H1 (cell line): Measurements from ENCODE around the gene TDP2. TPM values are rescaled to one million over a fixed set of nuclear protein-coding genes. Genes with fewer than 3 reads are reported as not detected.

Source experiments
- CTCF ChIA-PET: fragments of 300-600 bp; sonication (Branson Sonifier 250); formaldehyde crosslinking; loops from one replicate; lab custom pipeline; 2021; ENCODE audit not compliant: partially characterized antibody; lab: Charles Lee
- POLR2A ChIA-PET: fragments of 300-600 bp; sonication (Branson Sonifier 250); formaldehyde crosslinking; loops from one replicate; lab custom pipeline; 2021; ENCODE audit warnings: inconsistent platforms; ENCODE audit not compliant: partially characterized antibody; lab: Charles Lee
- DNase-seq, 2 experiments: peaks; one replicate each; pipeline versions ENCODE4 v3.0.0 to v3.0.0-alpha.2; 2010 to 2022; ENCODE audit warnings: low spot score in 2 of 2, low read depth in 1 of 2, mixed read lengths in 1 of 2
- FAIRE-seq: peaks from 2 replicates; lab custom pipeline; 2011; peaks lifted over from hg19 to GRCh38; lab: Jason Lieb, UNC
- H2AFZ ChIP-seq: 2 replicates; pipeline ENCODE4 v1.8.1; 2012; ENCODE audit warnings: low read length, inconsistent platforms
- H2AK5ac ChIP-seq: 2 replicates; pipeline ENCODE4 v1.6.1; 2013; ENCODE audit warnings: low read depth, low read length
- H2BK120ac ChIP-seq: replicated peaks from 2 replicates; pipeline ENCODE3; 2013; ENCODE audit warnings: low read depth, low read length, inconsistent platforms
- H2BK12ac ChIP-seq: 2 replicates; pipeline ENCODE4 v1.6.1; 2013; ENCODE audit warnings: low read depth, low read length
- H2BK15ac ChIP-seq: 2 replicates; pipeline ENCODE4 v1.6.1; 2013; ENCODE audit warnings: low read length
- H2BK20ac ChIP-seq: 2 replicates; pipeline ENCODE4 v1.6.1; 2013; ENCODE audit warnings: low read length
- H2BK5ac ChIP-seq: 2 replicates; pipeline ENCODE4 v1.6.1; 2013; ENCODE audit warnings: low read depth, low read length
- H3K14ac ChIP-seq: 2 replicates; pipeline ENCODE4 v1.6.1; 2013; ENCODE audit warnings: inconsistent platforms; ENCODE audit not compliant: insufficient read length
- H3K18ac ChIP-seq: 2 replicates; pipeline ENCODE4 v1.6.1; 2013; ENCODE audit warnings: low read length; ENCODE audit errors: extremely low read depth
- H3K23ac ChIP-seq: 2 replicates; pipeline ENCODE4 v1.6.1; 2013; ENCODE audit warnings: inconsistent platforms; ENCODE audit not compliant: insufficient read length
- H3K23me2 ChIP-seq: 2 replicates; pipeline ENCODE4 v1.6.1; 2013; ENCODE audit warnings: low read depth, low read length
- H3K27ac ChIP-seq: 2 replicates; pipeline ENCODE4 v1.6.1; 2011; ENCODE audit warnings: low read depth, low read length, inconsistent platforms
- H3K27me3 ChIP-seq, 4 experiments: replicated peaks in 1 of 4; 1 replicate in 1 of 4; 2 replicates in 3 of 4; pipeline versions ENCODE4 v1.6.1 to v1.8.1; 2011 to 2013; ENCODE audit warnings: low read length in 3 of 4, mild to moderate bottlenecking in 3 of 4, inconsistent platforms in 2 of 4, mixed read lengths in 2 of 4, moderate library complexity in 1 of 4; ENCODE audit not compliant: control insufficient read depth in 3 of 4, insufficient read depth in 3 of 4; ENCODE audit errors: extremely low read depth in 1 of 4
- H3K36me3 ChIP-seq, 4 experiments: 2 replicates each; pipeline versions ENCODE4 v1.6.1 to v1.8.1; 2011 to 2013; ENCODE audit warnings: mild to moderate bottlenecking in 4 of 4, low read length in 3 of 4, moderate library complexity in 2 of 4, control low read depth in 1 of 4, inconsistent platforms in 1 of 4; ENCODE audit not compliant: insufficient read depth in 4 of 4, control insufficient read depth in 2 of 4
- H3K4ac ChIP-seq: replicated peaks from 2 replicates; pipeline ENCODE3; 2013; ENCODE audit warnings: low read length, low read depth, mixed read lengths, inconsistent platforms; ENCODE audit not compliant: insufficient read length
- H3K4me1 ChIP-seq, 4 experiments: replicated peaks in 1 of 4; 1 replicate in 1 of 4; 2 replicates in 3 of 4; pipeline versions ENCODE4 v1.6.1 to v1.8.1; 2011 to 2013; ENCODE audit warnings: low read length in 3 of 4, inconsistent platforms in 2 of 4, mixed read lengths in 1 of 4; ENCODE audit not compliant: insufficient read depth in 4 of 4, control insufficient read depth in 3 of 4
- H3K4me2 ChIP-seq, 2 experiments: 2 replicates each; pipeline versions ENCODE4 v1.6.1 to v1.8.1; 2011 to 2013; ENCODE audit warnings: low read depth in 2 of 2, low read length in 2 of 2, control low read depth in 1 of 2, inconsistent platforms in 1 of 2, mild to moderate bottlenecking in 1 of 2; ENCODE audit not compliant: insufficient read depth in 1 of 2
- H3K4me3 ChIP-seq, 4 experiments: fragments of 200-600, 300-600 bp in 1 of 4; sonication (generic), shearing (Covaris generic), sonication (Bioruptor Twin) in 1 of 4; 2 replicates each; pipeline versions ENCODE4 v1.5.1 to v1.8.1; 2011 to 2016; ENCODE audit warnings: low read length in 4 of 4, low read depth in 3 of 4, control low read depth in 2 of 4, inconsistent platforms in 2 of 4, mild to moderate bottlenecking in 2 of 4, mixed read lengths in 1 of 4, moderate library complexity in 1 of 4; ENCODE audit not compliant: insufficient read depth in 2 of 4; ENCODE audit errors: extremely low read depth in 1 of 4
- H3K56ac ChIP-seq: replicated peaks from 2 replicates; pipeline ENCODE3; 2013; ENCODE audit warnings: low read depth, mild to moderate bottlenecking, mixed read lengths, low read length, inconsistent platforms; ENCODE audit not compliant: insufficient read length
- H3K79me1 ChIP-seq: 2 replicates; pipeline ENCODE4 v1.6.1; 2013; ENCODE audit warnings: low read depth, low read length, control low read depth
- H3K79me2 ChIP-seq, 2 experiments: 2 replicates each; pipeline versions ENCODE4 v1.6.1 to v1.8.1; 2012 to 2013; ENCODE audit warnings: low read length in 2 of 2, mild to moderate bottlenecking in 2 of 2, inconsistent platforms in 1 of 2; ENCODE audit not compliant: insufficient read depth in 2 of 2, control insufficient read depth in 1 of 2
- H3K9ac ChIP-seq, 4 experiments: replicated peaks in 1 of 4; 1 replicate in 1 of 4; 2 replicates in 3 of 4; pipeline versions ENCODE4 v1.6.1 to v1.8.1; 2011 to 2013; ENCODE audit warnings: low read depth in 3 of 4, low read length in 3 of 4, control low read depth in 2 of 4, mild to moderate bottlenecking in 2 of 4, moderate library complexity in 2 of 4, inconsistent platforms in 1 of 4; ENCODE audit errors: extremely low read depth in 1 of 4
- H3K9me3 ChIP-seq, 2 experiments: 2 replicates each; pipeline versions ENCODE4 v1.6.1 to v1.8.1; 2012 to 2013; ENCODE audit warnings: mild to moderate bottlenecking in 2 of 2, moderate library complexity in 2 of 2, control low read depth in 1 of 2, inconsistent platforms in 1 of 2, low read depth in 1 of 2, low read length in 1 of 2, mixed read lengths in 1 of 2; ENCODE audit not compliant: insufficient read depth in 2 of 2
- H4K20me1 ChIP-seq, 2 experiments: replicated peaks in 1 of 2; 2 replicates each; pipeline versions ENCODE3 to v1.8.1; 2011 to 2013; ENCODE audit warnings: inconsistent platforms in 2 of 2, low read length in 2 of 2, mild to moderate bottlenecking in 1 of 2; ENCODE audit not compliant: insufficient read depth in 2 of 2, control insufficient read depth in 1 of 2
- H4K5ac ChIP-seq: 2 replicates; pipeline ENCODE4 v1.6.1; 2013; ENCODE audit warnings: low read length, low read depth, mixed read lengths, inconsistent platforms; ENCODE audit not compliant: insufficient read length
- H4K8ac ChIP-seq: 2 replicates; pipeline ENCODE4 v1.8.0; 2013; ENCODE audit warnings: mild to moderate bottlenecking, moderate library complexity, low read length, inconsistent platforms; ENCODE audit not compliant: insufficient read depth; ENCODE audit errors: extremely low read depth
- H4K91ac ChIP-seq: replicated peaks from 2 replicates; pipeline ENCODE3; 2013; ENCODE audit warnings: low read length, mixed read lengths, inconsistent platforms; ENCODE audit not compliant: insufficient read length
- CEBPB ChIP-seq: IDR thresholded peaks from 2 replicates; pipeline ENCODE4 v1.6.1; 2012; ENCODE audit warnings: low read depth, low read length
- SIRT6 ChIP-seq: IDR thresholded peaks from one replicate; pipeline ENCODE4 v1.7.1; 2012; ENCODE audit warnings: low read length, inconsistent platforms
- SUZ12 ChIP-seq: fragments of 200-600 bp; sonication (generic); IDR thresholded peaks from 2 replicates; pipeline ENCODE4 v1.6.1; 2012; ENCODE audit warnings: mild to moderate bottlenecking, inconsistent platforms, low read length, moderate library complexity, mixed read lengths
- WGBS, 2 experiments: shearing (Covaris generic) in 1 of 2; methylation state at CpG; one replicate each; pipeline versions ENCODE4 v1.1.6 to v1.1.7; 2013 to 2015; ENCODE audit warnings: low lambda C conversion rate in 2 of 2, mixed read lengths in 2 of 2, inconsistent platforms in 1 of 2, low coverage in 1 of 2, missing lambda C conversion rate in 1 of 2; ENCODE audit not compliant: insufficient replicate concordance in 2 of 2, insufficient coverage in 1 of 2, insufficient read length in 1 of 2; ENCODE audit errors: extremely low coverage in 1 of 2, missing lambda C conversion rate in 1 of 2; 5-methylcytosine and 5-hydroxymethylcytosine counted together
- polyA plus RNA-seq, 7 experiments: library from polyadenylated mRNA; depleted of rRNA in 3 of 7; stranded (reverse) in 5 of 7; unstranded in 2 of 7; fragments of >200 nt in 5 of 7; fragments of 200-250 nt in 2 of 7; gene quantifications; 1 replicate in 5 of 7; 2 replicates in 1 of 7; 4 replicates in 1 of 7; pipeline versions ENCODE4 v1.2.1 to v1.2.3, GENCODE V29; 2011 to 2013; ENCODE audit warnings: missing spikeins in 2 of 7, mixed read lengths in 2 of 7
- total RNA-seq: library from RNA; stranded (reverse); fragmentation: NEBNext Ultra II Directional; extraction: Animal tissue kit (Norgen Biotek cat#: 25700); gene quantifications from 2 replicates; pipeline ENCODE4 v1.2.1, GENCODE V29; 2021

The TDP2 gene
- total and polyA plus RNA-seq, 2 of the 8 experiments (the other 6 are each of a cell fraction or from before 2014, with no cell fraction given) = 18.8 to 51.6 TPM

GRCh38 chr6:24607310-24608105 lies 59.2 kb downstream of the TDP2 start:
- Histone ChIP-seq H4K20me1 (no peaks in the 10 kb centered on the region), H3K23ac (no peak overlapping the region), H3K9me3 (no peaks in the 10 kb centered on the region), H2BK20ac (no peak overlapping the region), H3K9ac (no peak overlapping the region), H2AK5ac (no peak overlapping the region), H3K79me2 (no peaks in the 10 kb centered on the region), H2AFZ (no peak overlapping the region), H2BK12ac (no peak overlapping the region), H3K79me1 (no peaks in the 10 kb centered on the region), H2BK15ac (no peak overlapping the region), H3K36me3 (no peaks in the 10 kb centered on the region), H3K27ac (no peak overlapping the region), H3K18ac (no peak overlapping the region), H2BK120ac (no peak overlapping the region), H4K5ac (no peak overlapping the region), H4K91ac (no peak overlapping the region), H3K27me3 (no peaks in the 10 kb centered on the region), H3K4me3 (no peak overlapping the region), H4K8ac (no peak overlapping the region), H3K4me2 (no peak overlapping the region), H3K4ac (no peak overlapping the region), H2BK5ac (no peak overlapping the region), H3K4me1 (no peaks in the 10 kb centered on the region), H3K23me2 (no peaks in the 10 kb centered on the region), H3K14ac (no peak overlapping the region), H3K56ac (no peak overlapping the region)
- CTCF ChIA-PET = interaction anchor here (0.9 to 1.1 kb wide), 2 partner anchors 12 to 14 kb away, joined by 3 to 5 read pairs; no protein-coding TSS in a partner anchor
- DNase-seq (no peak), FAIRE-seq (no peak)
- TF ChIP-seq SIRT6 (no peak), SUZ12 (no peak), CEBPB (no peak)
- 94% methylated on average over 5 of the region's 5 CpGs; no CpG with 5 or more reads in 1 of the 2 experiments for WGBS, 2 experiments
- POLR2A ChIA-PET = no interaction called here
